Measurements from ENCODE around the gene ERG28.

ERG28 gene

DNA sequence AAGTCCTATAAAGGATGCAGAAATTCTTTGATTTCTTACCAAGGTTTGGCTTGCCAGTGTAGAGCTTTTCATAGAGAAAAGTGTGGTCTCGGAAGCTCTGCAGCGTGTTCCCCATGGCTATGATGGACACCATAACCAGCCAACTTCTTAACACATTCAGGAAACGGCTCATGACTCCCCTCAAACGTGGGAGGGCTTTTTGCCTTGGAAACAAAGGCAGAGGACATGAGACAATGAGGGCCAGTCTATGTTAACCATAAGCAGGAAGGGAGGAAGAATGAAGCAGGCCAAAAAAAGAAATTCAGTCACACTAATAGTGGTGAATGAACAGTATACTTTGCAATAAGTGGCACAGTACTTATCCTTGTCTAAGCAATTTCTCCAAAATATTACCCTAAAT is 3.3 kb downstream of the ERG28 start:
- DNase-seq = no peak

DNA sequence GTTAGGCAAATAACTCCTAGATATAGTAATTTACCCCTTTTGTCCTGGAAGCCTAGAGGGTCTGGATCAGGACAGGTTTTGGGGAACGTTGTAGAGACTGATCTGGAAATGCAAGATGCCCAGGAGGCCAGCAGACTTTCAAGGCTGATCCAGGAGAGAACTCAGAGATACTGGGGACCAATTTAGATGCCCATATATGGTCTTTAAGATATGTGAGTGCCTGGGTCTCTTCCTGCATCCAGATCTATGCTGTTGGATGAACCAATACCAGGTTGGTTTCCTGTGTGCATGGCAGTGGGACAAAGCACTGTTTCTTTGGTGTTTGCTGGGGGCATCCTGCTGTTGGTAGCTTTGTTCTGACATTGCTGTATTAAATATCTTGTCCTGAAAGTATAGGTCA is 5.4 kb downstream of the ERG28 start:
- no peak for DNase-seq

DNA sequence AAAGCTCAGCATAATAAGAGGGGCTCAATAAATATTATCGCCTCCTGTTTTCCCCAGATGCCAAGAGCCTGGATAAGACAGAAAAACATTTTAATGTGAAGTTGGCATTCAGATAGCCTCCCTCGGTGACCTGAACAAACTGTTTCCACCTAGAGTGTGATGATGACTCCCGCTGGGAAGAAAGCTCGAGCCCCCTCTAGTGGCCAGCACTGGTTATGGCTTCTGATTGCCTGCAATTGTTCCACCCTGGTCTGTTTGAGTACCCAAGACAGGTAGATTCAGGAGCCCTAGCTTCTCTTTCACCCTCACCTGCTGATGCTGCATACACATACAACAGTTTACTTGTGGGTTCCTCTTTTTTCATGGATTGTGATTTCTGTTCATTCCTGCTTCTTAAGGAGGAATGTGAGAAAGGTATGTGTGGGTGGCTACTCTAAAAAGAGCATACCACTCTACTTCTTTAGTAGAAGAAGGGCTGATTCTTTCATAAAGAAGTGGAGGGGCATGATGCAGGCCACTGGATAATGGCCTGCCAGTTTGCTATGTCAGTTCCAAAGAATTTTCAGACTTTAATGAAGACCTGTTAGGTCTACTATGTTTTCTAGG is 6.4 kb downstream of the ERG28 start:
- no peak for DNase-seq

DNA sequence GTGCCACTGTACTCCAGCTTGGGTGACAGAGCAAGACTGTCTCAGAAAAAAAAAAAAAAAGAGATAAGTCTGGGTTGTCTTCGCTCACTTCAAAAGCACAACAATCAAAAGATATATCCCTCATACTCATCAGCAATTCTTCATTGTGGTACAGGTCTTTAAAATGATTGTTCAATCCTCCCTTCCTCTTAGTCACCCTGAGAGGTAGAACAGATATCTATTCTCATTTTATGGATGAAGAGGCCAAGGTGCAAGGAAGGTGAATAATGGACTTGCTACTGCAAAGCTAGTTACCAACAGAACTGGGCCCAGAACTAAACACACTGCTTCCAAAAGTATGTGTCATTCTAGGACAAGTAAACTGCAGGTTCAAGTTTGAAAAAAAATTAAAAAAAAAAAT is 7.1 kb downstream of the ERG28 start:
- no peak for DNase-seq

DNA sequence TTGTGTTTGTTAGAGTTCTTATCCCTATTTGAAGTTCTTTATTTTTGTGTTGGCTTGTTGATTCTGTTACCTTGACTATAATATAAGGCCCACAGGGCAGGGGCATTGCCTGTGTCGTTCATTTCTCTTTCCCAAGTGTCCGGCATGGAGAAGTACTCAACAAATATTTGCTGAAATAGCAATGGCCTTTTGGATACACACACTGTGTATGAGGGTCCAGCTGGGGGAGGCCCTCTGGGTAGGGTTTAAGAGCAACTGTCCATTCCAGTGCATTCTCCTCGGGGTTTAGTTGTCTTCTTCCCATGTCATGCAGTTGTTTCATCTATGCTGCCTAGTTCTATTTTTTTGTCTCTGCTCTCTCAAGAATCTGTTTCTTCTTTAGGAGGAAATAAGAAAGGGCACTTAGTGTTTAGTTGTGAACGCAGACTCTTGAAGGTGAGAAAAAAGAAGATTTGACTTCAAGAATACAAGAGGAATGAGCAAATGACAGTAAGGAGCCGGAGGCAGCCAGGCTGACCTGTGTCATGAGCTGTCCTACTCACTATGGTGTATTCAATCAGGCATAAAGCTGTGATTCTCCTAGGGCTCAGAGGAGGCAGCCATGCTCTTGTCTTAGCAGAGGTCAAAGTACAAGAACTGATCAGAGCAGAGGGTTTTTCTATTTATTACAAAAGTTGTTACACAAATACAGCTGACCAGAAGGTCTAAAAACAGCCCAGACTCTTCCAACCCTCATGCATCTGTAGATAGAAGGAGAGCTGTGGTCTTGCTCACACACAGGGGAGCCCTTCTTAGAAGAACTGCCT is 10.2 kb downstream of the ERG28 start:
- DNase-seq = no peak

DNA sequence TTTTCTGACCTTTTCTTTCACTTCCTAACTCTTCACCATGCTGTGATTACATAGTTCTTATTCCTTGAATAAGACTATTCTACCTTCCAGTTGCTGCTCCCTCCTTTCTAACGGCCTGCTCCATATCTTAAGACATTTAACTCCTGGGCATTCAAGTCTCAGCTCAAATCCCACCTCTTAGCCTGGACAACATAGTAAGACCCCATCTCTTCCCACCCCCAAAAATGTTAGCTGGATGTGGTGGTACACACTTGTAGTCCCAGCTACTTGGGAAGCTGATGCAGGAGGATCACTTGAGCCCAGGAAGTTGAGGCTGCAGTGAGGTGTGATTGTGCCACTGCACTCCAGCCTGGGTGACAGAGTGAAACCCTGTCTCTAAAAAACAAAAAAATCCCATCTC is 10.9 kb downstream of the ERG28 start:
- no peak for DNase-seq

DNA sequence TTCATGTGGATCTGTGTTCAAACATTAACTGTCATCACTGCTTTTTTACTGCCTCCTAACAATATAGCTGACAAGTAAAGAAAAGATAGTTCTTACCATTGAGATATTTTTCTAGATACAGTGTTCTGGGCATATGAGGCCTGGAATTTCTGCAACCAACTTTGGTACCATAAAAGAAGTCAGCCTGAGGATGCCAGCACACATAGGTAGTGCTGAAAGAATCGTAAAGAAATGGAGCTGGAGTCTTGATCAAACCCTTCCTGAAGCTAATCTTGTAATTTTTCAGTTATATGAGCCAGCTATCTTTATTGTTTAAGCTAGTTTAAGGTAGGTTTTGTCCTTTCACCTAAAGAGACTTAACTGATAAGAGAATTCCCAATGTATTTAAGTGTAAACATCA is 11.3 kb downstream of the ERG28 start:
- DNase-seq = no peak

DNA sequence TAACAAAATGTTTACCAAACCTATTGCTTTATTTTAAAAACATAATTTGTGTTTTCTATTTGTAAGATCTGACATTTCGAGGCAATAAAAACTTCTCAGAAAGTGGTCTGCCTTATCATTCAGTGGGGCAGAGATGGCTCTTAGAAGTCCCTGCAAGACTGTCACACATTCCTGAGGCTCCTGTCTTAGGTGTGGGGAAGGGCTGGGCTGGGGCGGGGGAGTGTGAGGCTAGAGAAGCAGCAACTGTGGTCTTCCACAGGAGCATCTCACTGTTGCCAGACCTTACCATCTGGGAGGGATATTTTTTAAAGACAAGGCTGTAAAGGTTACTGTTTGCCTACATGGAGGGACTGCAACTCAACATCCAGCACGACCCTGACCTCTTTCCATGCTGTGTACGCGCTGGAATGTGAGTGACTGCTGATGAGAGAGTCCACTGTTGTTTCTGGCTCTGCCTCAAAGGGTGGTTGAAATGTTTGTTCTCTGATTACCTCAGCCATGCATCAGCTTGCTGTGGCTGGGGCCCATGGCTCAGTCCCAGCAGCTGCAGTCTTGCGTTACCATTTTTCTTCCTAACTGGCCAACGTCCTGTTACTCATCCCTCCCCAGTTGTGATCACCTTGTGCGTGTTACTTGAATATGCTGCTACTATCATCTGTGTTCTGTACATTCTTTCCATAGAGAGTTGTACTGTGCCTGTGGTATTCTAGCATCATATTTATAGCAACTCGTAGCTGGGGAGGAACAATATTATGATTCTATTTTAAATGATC is 12.4 kb downstream of the ERG28 start:
- DNase-seq = no peak

DNA sequence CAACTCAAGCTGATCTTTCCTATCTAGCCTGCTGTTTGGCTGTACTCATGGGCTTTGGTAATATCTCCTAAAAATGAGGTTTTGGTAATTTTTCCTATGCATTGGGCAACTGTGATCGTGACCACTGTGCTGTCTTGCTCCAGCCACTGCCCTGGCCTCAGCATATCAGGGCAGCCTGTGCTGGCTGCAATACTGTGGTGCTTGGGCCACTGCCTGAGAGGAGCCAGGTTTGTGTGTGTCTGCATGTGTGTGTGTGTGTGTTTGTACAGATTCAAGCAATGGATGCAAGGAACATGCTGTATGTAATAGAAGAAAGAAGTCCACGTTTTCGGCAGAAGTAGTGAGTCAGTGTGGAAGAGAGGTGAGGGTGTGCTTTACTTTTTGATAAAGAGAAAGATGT is 13.0 kb downstream of the ERG28 start:
- DNase-seq = no peak

DNA sequence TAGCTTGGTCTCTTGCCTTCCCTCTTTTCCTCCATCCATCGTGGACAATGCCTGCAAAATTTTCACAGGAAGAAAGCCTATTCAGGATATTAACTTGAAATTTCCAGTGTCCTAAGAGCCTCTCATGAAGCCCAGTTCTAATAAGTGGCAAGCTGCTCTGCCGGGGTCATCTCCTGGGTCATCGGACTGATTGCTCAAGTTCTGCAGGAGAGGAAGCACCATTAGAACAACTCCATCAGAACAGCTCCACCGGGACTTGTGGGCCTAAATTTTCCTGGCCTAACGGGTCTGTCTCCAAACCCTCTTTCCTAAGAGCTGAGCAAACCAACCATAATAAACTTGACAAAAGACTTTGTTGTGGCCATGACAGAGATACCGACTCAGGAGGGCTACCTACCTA is 13.9 kb downstream of the ERG28 start:
- DNase-seq = no peak

DNA sequence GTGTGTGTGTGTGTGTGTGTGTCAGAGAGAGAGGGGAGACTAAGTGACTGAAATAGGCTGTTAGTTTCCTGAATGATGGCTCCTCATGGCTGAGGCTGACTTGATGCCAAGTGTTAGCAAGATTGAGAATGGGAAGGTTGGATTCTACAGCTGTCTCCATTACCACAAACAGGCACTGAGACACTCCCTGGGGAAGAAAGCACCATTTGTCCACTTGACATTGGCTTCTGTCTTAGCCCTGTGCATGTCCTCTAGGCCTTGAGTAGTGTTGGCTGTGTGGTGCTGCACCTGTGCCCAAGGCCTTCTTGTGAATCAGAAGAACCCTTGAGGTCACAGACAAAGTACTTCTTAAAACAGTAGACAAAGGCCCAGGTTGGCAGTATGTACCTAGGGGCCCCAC is 15.6 kb downstream of the ERG28 start:
- no peak for DNase-seq

DNA sequence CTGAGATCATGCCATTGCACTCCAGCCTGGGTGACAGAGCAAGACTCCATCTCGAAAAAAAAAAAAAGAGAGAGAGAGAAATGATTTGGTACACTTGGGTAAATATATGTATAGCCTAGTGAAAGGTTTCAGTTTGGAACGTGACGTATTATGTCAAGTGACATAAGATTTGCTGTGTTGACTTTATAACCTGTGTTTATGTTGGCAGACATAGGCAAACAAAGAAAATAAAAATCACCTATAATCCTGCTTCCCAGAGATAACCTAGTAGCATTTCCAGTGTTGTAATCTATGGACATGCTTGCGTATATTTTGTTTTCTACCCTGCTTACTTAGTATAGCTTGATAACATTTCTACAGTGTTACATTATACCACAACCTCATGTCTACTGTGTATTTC is 16.7 kb downstream of the ERG28 start:
- no peak for DNase-seq

DNA sequence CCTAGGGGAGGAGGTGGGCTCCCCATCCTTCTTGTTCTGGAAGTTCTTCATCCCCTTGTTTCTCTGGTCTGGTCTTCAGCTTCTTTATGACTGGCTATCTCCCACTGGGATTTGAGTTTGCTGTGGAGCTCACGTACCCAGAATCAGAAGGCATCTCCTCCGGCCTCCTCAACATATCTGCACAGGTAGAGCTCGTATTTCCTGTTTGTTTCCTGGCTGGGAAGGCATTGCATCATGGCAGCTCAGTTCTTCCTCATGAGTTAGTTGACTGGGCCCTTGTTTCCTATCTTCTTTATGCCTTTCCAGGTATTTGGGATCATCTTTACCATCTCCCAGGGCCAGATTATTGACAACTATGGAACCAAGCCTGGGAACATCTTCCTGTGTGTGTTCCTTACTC is 19.8 kb downstream of the ERG28 start:
- no peak for DNase-seq

DNA sequence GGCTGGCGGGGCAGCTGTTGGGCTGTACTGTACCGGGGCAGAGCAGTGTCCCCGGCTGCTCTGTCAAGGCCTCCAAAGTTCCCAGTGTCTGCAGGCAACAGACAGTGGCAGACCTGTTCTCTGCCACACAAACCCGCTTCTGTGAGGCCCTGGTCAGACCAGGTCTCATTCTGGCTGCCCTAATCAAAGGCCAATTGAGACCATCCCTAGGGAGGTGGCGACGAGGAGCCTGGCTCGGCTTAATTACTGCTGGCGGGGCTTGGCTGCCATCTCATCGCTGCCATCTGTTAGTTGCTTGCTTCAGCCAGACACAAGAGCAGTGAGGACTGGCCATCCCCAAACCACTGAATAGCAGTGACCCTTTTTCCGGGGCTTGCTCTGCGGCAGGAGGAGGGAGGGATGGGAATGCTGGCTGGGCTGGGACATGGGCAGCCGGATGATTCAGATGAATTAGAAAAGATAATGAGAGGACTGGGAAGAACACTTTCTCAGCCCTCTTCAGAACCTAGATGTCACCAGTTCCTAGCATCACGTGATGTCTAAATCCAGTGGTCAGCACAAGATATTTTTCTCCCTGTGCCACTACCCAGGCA is 24.5 kb downstream of the ERG28 start:
- peak; percentile 52 for DNase-seq

DNA sequence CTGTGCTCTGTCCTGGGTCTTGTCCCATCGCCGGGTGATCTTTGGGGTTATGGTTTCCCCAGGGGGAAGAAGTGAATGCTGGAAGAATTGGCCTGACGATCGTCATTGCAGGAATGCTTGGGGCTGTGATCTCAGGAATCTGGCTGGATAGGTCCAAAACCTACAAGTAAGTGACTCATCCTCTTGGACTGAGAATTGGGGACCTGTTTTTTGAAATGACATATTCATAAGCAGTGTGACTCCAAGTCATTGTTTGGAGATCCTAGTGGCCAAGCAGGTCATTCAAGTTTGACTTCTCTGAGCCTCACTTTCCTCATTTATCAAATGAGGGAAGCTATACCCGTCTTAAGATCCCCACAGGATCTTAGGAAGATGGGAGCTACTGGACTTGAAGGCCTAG is 25.8 kb downstream of the ERG28 start:
- no peak for DNase-seq

DNA sequence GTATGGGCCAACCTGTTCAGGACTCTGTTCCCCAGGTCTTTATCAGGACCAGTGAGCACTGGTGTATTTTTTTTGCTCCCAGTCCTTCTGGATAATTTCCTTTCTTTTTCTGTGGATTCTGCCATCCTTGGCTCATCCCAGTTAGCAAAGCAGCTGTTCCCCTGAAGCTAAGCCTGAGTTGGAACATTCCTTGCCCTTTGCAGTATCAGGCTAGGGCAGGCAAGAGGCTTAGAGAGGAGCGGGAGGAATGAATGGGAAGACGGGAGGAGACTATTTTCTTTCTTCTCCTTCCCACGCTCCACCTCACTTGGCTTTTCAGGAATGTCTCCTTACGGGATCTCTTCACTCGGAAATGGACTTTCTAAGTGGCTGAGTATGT is 29.2 kb downstream of the ERG28 start:
- DNase-seq = no peak

DNA sequence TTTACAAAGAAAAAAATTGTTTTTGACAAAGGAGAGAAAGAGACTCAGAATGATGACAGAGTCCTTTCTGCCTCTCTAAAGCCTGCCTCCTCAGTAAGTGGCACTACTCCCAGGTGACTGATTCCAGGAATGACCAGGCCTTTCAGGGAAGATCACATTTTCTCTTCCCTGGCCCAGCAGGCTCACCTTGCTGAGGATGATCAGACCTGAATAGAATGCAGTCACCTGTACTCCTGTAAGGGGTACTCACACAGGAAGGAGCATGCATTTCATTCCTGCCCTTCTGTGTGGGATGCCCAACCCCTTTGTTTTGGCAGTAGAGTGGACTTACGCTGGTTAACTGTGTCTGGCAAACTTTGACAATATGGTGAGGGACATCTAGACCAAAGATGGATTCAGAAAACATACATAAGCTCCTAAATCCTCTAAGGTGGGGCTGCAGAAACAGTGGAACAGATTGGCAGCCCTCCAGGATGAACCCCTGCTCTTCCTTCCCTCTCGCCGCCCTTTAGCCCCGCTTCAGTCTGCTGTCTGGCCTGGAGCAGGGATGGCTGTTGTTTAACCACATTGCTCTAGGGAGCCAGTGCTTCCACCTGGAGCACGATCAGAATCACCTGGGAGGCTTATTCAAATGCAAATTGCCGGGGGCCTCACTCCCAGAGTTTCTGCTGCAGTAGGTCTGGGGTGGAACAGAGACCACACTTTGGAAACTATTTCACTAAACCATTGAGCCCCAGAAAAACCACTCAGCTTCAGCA is 29.8 kb downstream of the ERG28 start:
- no peak for DNase-seq

DNA sequence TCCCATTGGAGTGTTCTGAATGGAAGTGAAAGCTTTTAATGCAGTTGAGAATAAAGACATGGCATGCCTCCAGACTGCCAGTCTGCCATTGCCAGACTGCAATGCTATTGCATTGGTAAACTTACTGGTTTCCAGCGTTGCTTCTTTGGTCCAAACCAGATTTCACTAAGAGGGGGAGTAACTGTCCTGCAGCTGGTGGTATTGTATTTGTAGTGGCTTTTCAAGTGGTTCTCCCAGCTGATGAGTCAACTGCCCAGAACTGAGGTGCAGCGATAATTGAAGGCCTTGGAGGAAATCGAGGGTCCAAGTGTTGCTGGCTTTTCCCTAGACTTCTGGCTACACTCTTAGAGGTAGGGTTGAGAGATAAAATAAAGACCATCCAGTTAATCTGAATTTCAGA is 31.9 kb downstream of the ERG28 start:
- DNase-seq = no peak

DNA sequence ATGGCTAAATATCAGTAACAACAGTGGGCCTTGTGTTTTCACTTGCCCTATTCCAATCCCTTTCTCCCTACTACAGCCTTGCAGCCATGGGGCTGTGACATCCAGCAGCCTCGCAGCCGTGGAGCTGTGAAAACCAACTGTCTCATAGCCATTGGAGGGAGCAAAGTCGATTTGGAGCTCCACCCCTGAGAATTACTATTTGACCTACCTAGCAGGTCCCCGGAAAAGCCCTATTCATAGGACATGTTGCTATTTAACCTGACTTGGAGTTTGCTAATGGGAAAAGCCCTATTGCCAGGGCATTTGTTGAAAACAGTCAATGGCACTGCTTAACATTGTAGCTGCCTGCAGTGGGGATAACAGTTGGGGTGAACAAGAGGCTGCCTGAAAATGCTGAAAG is 33.3 kb downstream of the ERG28 start:
- no peak for DNase-seq

DNA sequence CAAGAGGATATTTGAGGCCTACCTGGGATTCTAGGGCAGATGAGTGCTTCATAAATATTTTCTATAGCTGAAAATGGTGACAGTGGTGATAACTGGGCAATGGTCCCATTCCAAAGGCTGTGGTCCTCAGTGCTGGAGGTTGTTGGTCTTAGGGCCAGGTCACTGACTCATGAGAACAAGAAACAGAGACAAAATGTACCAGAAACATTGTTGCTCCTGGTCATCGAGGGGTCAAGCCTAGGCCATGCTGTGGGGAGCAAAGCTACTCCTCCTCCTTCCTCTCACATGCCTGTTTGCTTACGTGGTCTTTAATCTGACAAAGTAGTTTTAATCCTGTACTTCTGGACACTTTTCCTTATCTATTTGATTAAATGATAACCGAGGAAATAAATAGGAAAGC is 33.8 kb downstream of the ERG28 start:
- DNase-seq = no peak

DNA sequence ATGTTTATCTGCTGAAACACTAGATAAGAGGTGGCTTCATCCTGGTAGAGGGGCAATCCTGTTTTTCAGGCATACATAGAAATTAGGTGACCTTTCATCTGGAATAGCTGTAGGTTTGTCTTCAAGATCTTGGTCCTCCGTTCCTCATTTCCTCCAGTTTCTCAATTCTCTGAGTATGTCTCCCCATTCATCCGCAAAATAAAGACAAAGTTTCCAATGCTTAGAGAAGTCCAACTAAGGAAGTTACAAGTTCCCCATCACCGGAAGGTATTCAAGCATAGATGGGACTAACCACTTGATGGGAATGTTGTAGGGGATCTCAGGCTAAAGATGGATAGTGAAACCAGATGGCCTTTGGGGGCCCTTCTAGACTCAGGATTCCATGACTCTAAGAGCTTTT is 34.3 kb downstream of the ERG28 start:
- DNase-seq = no peak

DNA sequence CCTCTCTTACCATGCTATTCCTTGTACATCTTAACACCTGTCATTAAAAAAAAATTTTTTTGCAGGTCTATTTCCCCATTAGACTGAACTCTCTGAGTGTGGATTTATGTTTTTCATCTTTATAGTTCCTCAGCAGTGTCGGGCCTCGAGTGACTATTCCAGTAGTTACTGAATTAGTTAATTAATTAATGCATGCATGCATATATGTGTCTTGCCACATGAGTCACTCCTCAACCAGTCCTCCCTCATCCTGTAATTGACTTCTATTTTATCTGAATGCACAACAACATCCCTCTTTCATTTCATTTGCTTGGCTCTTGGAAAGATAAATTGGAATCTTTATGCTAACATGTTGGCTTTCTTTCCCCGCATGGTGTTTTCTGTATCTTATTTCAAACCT is 35.6 kb downstream of the ERG28 start:
- no peak for DNase-seq

DNA sequence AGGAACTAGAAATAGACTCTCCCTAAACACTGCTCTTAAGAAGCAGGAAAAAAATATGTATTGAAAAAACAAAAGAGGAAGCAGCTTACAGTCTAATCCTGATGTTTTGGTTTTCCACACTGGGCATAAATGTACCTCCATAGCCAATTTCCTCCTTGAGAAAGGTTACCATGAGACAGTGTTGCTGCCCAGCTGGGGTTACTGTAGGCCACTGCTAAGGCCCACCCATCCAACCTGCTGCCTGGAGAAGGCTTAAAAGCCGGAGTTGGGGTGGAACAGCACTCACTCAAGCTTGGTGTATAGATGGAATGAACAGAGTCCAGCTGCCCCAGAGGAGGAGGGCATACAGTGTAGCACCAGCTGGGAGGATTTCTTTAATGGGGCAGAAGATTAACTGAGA is 41.1 kb downstream of the ERG28 start:
- DNase-seq = no peak
